H9 (cell line): ENCODE data around the gene AKAP12. TPM values are rescaled to one million over a fixed set of nuclear protein-coding genes. Genes with fewer than 3 reads are reported as not detected.

ENCODE experiments used
- DNase-seq: peaks from one replicate; pipeline ENCODE4 v3.0.0-alpha.2; 2017
- H2AFZ ChIP-seq: one replicate; pipeline ENCODE4 v1.6.1; 2013; ENCODE audit warnings: mild to moderate bottlenecking, low read length, control low read depth, moderate library complexity
- H2AK5ac ChIP-seq: 2 replicates; pipeline ENCODE4 v1.6.1; 2013; ENCODE audit warnings: low read length, control low read depth, mixed read lengths; ENCODE audit not compliant: insufficient read length
- H2BK120ac ChIP-seq: one replicate; pipeline ENCODE4 v1.6.1; 2013; ENCODE audit warnings: low read depth, mild to moderate bottlenecking, low read length, control low read depth, inconsistent platforms; ENCODE audit not compliant: poor library complexity, severe bottlenecking
- H2BK12ac ChIP-seq: 2 replicates; pipeline ENCODE4 v1.6.1; 2013; ENCODE audit warnings: low read length, control low read depth, mixed read lengths, low read depth; ENCODE audit not compliant: insufficient read length
- H2BK15ac ChIP-seq: 2 replicates; pipeline ENCODE4 v1.6.1; 2013; ENCODE audit warnings: low read depth, low read length, control low read depth
- H2BK20ac ChIP-seq: one replicate; pipeline ENCODE4 v1.6.1; 2013; ENCODE audit warnings: low read depth, mild to moderate bottlenecking, low read length, control low read depth, inconsistent platforms; ENCODE audit not compliant: poor library complexity, severe bottlenecking
- H2BK5ac ChIP-seq: 2 replicates; pipeline ENCODE4 v1.6.1; 2013; ENCODE audit warnings: low read length, control low read depth, mixed read lengths; ENCODE audit not compliant: insufficient read length
- H3K14ac ChIP-seq: 2 replicates; pipeline ENCODE4 v1.6.1; 2013; ENCODE audit warnings: low read length, control low read depth; ENCODE audit not compliant: insufficient read depth
- H3K18ac ChIP-seq: 2 replicates; pipeline ENCODE4 v1.6.1; 2013; ENCODE audit warnings: low read depth, mild to moderate bottlenecking, mixed read lengths, low read length, control low read depth; ENCODE audit not compliant: insufficient read length
- H3K23ac ChIP-seq: 2 replicates; pipeline ENCODE4 v1.6.1; 2013; ENCODE audit warnings: low read length, control low read depth, mixed read lengths, low read depth; ENCODE audit not compliant: insufficient read length
- H3K23me2 ChIP-seq: 2 replicates; pipeline ENCODE4 v1.6.1; 2013; ENCODE audit warnings: low read depth, mild to moderate bottlenecking, mixed read lengths, low read length, control low read depth; ENCODE audit not compliant: insufficient read length, poor library complexity, severe bottlenecking
- H3K27ac ChIP-seq: 2 replicates; pipeline ENCODE4 v1.5.1; 2013; ENCODE audit warnings: low read length, control low read depth, mixed read lengths, low read depth; ENCODE audit not compliant: insufficient read length
- H3K27me3 ChIP-seq: 2 replicates; pipeline ENCODE4 v1.6.1; 2013; ENCODE audit warnings: low read length, control low read depth, inconsistent platforms; ENCODE audit not compliant: insufficient read depth
- H3K4ac ChIP-seq: 2 replicates; pipeline ENCODE4 v1.6.1; 2013; ENCODE audit warnings: low read depth, mild to moderate bottlenecking, control low read depth, inconsistent platforms, low read length, moderate library complexity
- H3K4me1 ChIP-seq: 2 replicates; pipeline ENCODE4 v1.6.1; 2013; ENCODE audit warnings: low read length, control low read depth, inconsistent platforms; ENCODE audit not compliant: insufficient read depth
- H3K4me2 ChIP-seq: 2 replicates; pipeline ENCODE4 v1.6.1; 2013; ENCODE audit warnings: low read length, control low read depth, mixed read lengths; ENCODE audit not compliant: insufficient read length, insufficient read depth
- H3K56ac ChIP-seq: 2 replicates; pipeline ENCODE4 v1.6.1; 2013; ENCODE audit warnings: low read depth, mild to moderate bottlenecking, mixed read lengths, low read length, control low read depth; ENCODE audit not compliant: insufficient read length
- H3K79me1 ChIP-seq: 2 replicates; pipeline ENCODE4 v1.6.1; 2013; ENCODE audit warnings: low read depth, mild to moderate bottlenecking, moderate library complexity, low read length, control low read depth, inconsistent platforms; ENCODE audit not compliant: insufficient read depth, poor library complexity, severe bottlenecking
- H3K79me2 ChIP-seq: 2 replicates; pipeline ENCODE4 v1.6.1; 2013; ENCODE audit warnings: low read length, control low read depth, inconsistent platforms; ENCODE audit not compliant: insufficient read depth
- H3K9ac ChIP-seq: 2 replicates; pipeline ENCODE4 v1.6.1; 2013; ENCODE audit warnings: low read length, control low read depth, mixed read lengths; ENCODE audit not compliant: insufficient read length; ENCODE audit errors: extremely low read depth
- H3K9me3 ChIP-seq: one replicate; pipeline ENCODE4 v1.6.1; 2013; ENCODE audit warnings: low read depth, low read length, inconsistent platforms; ENCODE audit not compliant: control insufficient read depth
- H3T11ph ChIP-seq: one replicate; pipeline ENCODE4 v1.6.1; 2013; ENCODE audit warnings: mild to moderate bottlenecking, low read length, control low read depth, inconsistent platforms
- H4K20me1 ChIP-seq: one replicate; pipeline ENCODE4 v1.6.1; 2013; ENCODE audit not compliant: control insufficient read depth, insufficient read length, insufficient read depth
- H4K5ac ChIP-seq: 2 replicates; pipeline ENCODE4 v1.6.1; 2013; ENCODE audit warnings: low read depth, mild to moderate bottlenecking, mixed read lengths, low read length, control low read depth; ENCODE audit not compliant: insufficient read length
- H4K8ac ChIP-seq: replicated peaks from 2 replicates; pipeline ENCODE4 v1.6.1; 2013; ENCODE audit warnings: low read length, control low read depth, mixed read lengths, low read depth; ENCODE audit not compliant: insufficient read length
- H4K91ac ChIP-seq: 2 replicates; pipeline ENCODE4 v1.6.1; 2013; ENCODE audit warnings: low read depth, mild to moderate bottlenecking, moderate library complexity, mixed read lengths, low read length, control low read depth; ENCODE audit not compliant: insufficient read length
- H3K27ac Mint-ChIP-seq, 3 experiments: 2 replicates in 2 of 3; 3 replicates in 1 of 3; pipeline ENCODE4 v1.8.0; 2020 to 2021; ENCODE audit warnings: mixed read lengths in 3 of 3, mild to moderate bottlenecking in 1 of 3, moderate library complexity in 1 of 3
- H3K27me3 Mint-ChIP-seq: 2 replicates; pipeline ENCODE4 v1.8.0; 2021; ENCODE audit warnings: low read depth, mild to moderate bottlenecking, moderate library complexity, mixed read lengths
- H3K36me3 Mint-ChIP-seq, 3 experiments: 2 replicates in 2 of 3; 3 replicates in 1 of 3; pipeline ENCODE4 v1.8.0; 2020 to 2021; ENCODE audit warnings: low read depth in 3 of 3, mixed read lengths in 3 of 3; ENCODE audit not compliant: insufficient read depth in 1 of 3
- H3K4me1 Mint-ChIP-seq, 2 experiments: 2 replicates each; pipeline ENCODE4 v1.8.0; 2020; ENCODE audit warnings: mixed read lengths in 2 of 2
- H3K4me3 Mint-ChIP-seq, 2 experiments: 2 replicates in 1 of 2; 3 replicates in 1 of 2; pipeline ENCODE4 v1.8.0; 2020 to 2021; ENCODE audit warnings: mild to moderate bottlenecking in 2 of 2, mixed read lengths in 2 of 2, moderate library complexity in 1 of 2
- H3K9me3 Mint-ChIP-seq, 2 experiments: 2 replicates in 1 of 2; 3 replicates in 1 of 2; pipeline ENCODE4 v1.8.0; 2020; ENCODE audit warnings: mild to moderate bottlenecking in 2 of 2, mixed read lengths in 2 of 2, moderate library complexity in 1 of 2
- WGBS: extraction: QIAGEN DNeasy Blood & Tissue Kit; methylation state at CpG from one replicate; pipeline ENCODE4 v1.1.7; 2013; ENCODE audit warnings: missing lambda C conversion rate, low lambda C conversion rate, mixed read lengths; ENCODE audit not compliant: insufficient read length; ENCODE audit errors: extremely low coverage; 5-methylcytosine and 5-hydroxymethylcytosine counted together
- total RNA-seq: library from RNA; stranded (reverse); gene quantifications from 2 replicates; pipeline ENCODE4 v1.2.1, GENCODE V29; 2021
- TF ChIP-seq, protein P1 (sequence below): fragments of 200-600 bp; sonication (generic); conservative IDR thresholded peaks from 3 replicates; pipeline ENCODE4 v1.8.0; 2021; ENCODE audit warnings: antibody characterized with exemption, mild to moderate bottlenecking

The AKAP12 gene
- total RNA-seq, 1 experiment from 2014 or later, result 52.3 TPM

DNA sequence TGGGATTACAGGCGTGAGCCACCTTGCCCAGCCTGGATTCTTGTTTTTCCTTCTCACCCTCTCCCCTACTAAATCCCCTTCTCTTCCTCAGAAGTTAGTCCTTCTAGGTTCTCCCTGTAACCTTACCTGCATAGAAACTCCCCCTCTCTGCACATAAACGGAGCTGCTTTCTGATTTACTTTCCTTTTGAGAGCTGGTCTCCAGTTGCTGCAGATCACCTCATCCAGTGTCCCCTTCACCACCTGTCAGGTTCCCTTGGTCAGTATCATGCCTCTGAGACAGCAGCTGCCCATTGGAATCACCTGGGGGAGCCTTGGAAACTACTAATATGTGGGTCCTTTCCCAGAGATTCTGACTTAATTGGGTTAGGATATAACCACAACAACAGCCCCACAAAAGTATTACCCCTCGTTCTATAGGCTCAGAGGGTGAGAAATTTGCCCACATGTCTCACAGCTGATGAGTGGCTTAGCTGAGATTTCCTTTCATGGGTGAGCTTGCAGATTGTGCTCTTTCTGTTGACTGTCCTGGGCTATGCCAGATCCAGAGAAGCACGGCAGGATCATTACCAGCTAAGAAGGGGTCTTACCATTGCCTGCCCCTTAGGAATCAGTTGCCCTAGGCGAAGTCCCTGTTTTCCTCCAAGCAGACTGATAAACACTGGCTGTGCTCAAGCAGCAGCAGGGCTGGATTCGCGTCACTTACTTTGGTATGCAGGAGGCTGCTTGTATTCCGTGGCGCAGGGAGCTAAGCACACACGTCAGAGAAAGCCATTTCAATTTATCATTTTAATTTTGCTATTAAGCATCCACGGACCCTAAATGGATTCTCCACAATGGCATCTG is 51.3 kb downstream of the AKAP12 start:
- no peak overlapping the region for H4K8ac ChIP-seq
- no peaks in the 10 kb centered on the region for H3K9me3 Mint-ChIP-seq
- no peaks in the 10 kb centered on the region for H3K23me2 ChIP-seq
- H2BK20ac ChIP-seq, result no peak overlapping the region
- H3K9me3 ChIP-seq, result no peaks in the 10 kb centered on the region
- H3K4me2 ChIP-seq, result no peak overlapping the region
- no peak overlapping the region for H3K14ac ChIP-seq
- no peak overlapping the region for H3K9ac ChIP-seq
- WGBS, result no CpG with 5 or more reads among the region's 11 CpGs
- H3K4me3 Mint-ChIP-seq, result no peak overlapping the region
- no peaks in the 10 kb centered on the region for H4K20me1 ChIP-seq
- H3K23ac ChIP-seq, result no peak overlapping the region
- no peaks in the 10 kb centered on the region for H3K4me1 ChIP-seq
- no peak overlapping the region for H2AK5ac ChIP-seq
- peak overlapping the region in 2 of 3 experiments; percentile 18 to 45; a peak in 2 of 7 replicates for H3K27ac Mint-ChIP-seq
- H2AFZ ChIP-seq, result no peak overlapping the region
- TF ChIP-seq, protein P1, sequence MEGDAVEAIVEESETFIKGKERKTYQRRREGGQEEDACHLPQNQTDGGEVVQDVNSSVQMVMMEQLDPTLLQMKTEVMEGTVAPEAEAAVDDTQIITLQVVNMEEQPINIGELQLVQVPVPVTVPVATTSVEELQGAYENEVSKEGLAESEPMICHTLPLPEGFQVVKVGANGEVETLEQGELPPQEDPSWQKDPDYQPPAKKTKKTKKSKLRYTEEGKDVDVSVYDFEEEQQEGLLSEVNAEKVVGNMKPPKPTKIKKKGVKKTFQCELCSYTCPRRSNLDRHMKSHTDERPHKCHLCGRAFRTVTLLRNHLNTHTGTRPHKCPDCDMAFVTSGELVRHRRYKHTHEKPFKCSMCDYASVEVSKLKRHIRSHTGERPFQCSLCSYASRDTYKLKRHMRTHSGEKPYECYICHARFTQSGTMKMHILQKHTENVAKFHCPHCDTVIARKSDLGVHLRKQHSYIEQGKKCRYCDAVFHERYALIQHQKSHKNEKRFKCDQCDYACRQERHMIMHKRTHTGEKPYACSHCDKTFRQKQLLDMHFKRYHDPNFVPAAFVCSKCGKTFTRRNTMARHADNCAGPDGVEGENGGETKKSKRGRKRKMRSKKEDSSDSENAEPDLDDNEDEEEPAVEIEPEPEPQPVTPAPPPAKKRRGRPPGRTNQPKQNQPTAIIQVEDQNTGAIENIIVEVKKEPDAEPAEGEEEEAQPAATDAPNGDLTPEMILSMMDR, result no peak
- no peak overlapping the region for H2BK12ac ChIP-seq
- no peak overlapping the region for H4K91ac ChIP-seq
- peak overlapping the region; percentile 53 for H3K18ac ChIP-seq
- H3K27ac ChIP-seq, result no peak overlapping the region
- no peaks in the 10 kb centered on the region for H3K27me3 ChIP-seq
- H2BK15ac ChIP-seq, result no peak overlapping the region
- H3K79me1 ChIP-seq, result no peaks in the 10 kb centered on the region
- H4K5ac ChIP-seq, result no peak overlapping the region
- H3T11ph ChIP-seq, result no peak overlapping the region
- H3K27me3 Mint-ChIP-seq, result no peaks in the 10 kb centered on the region
- no peak overlapping the region for H2BK120ac ChIP-seq
- peaks cover 27 to 40% of the 10 kb centered on the region in 2 experiments for H3K4me1 Mint-ChIP-seq
- no peak overlapping the region for H3K56ac ChIP-seq
- H3K79me2 ChIP-seq, result no peaks in the 10 kb centered on the region; the same call in 1 of the 2 replicates
- H3K36me3 Mint-ChIP-seq, result peaks cover 0 to 1% (median 0%) of the 10 kb centered on the region in 3 experiments; a peak in 1 of 7 replicates
- DNase-seq, result peak; percentile 40
- H3K4ac ChIP-seq, result no peak overlapping the region
- no peak overlapping the region for H2BK5ac ChIP-seq
